Germinal center (tissue), 1 donor: ENCODE measurements around the gene RRN3.
"Not testable (repeated sequence)": the region's sequence is repeated elsewhere in the genome, so short reads cannot be mapped to it uniquely, and the experiment has no call there.

Experiments
- DNase-seq: peaks from one replicate; pipeline ENCODE4 v3.0.0; 2012; ENCODE audit warnings: mixed read lengths, low spot score

The RRN3 gene

DNA sequence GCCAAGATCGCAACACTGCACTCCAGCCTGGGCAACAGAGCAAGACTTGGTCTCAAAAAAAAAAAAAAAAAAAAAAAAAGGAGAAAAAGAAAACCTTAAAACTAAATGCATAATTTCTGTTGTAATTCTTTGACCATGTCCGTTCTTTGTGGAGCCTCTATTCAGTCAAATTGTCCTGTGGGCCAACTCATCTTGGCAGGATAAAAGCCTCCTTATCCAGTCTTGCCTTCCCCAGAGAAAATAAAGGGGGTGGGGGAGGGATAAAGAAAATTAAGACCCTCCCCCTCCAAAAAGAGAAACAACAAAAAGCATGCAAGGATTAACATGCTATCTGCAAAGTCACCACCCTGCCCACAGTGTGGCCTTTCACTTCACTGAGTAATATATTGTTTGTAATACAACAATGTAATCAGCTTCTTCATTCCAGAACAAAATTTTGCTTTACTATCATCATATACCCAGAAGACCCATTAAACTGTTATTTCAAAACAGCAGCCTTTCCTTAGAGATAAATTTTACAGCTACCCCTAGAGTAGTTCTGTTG, 5.4 kb upstream of the RRN3 start:
- DNase-seq = not testable (repeated sequence)

DNA sequence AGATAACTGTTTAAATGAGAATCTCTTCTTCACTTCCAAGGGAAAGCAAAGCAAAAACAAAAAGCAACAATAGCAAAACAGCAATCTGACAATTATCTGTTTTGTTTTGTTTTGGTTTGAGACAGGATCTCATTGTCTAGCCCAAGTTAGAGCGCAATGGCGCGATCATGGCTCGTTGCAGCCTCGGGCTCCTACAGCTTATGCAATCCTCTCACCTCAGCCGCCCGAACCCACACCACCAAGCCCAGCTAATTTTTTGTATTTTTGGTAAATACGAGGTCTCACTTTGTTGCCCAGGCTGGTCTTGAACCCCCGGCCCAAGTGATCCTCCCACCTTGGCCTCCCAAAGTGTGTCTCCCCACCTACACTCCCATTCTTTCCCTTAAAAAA, 2.5 kb upstream of the RRN3 start:
- not testable (repeated sequence) for DNase-seq

DNA sequence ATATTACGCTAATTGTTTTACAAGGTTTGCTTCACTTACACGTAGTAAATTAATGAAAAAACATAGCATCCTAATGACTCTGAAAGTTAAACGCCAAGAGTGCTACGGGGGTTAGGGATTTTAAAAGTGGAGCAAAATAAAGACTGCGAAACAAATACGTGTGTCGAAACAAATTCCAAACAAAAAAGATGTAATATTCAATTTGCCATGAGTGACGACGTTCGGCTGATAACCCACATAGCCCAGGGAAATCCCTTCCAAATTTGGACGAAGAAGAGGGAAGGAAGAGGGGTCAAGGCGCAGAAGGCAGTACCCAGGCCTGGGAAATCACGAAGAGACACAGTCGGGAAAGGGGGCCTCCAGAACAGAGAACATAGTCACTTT, 509 bp downstream of the RRN3 start:
- DNase-seq = not testable (repeated sequence)

DNA sequence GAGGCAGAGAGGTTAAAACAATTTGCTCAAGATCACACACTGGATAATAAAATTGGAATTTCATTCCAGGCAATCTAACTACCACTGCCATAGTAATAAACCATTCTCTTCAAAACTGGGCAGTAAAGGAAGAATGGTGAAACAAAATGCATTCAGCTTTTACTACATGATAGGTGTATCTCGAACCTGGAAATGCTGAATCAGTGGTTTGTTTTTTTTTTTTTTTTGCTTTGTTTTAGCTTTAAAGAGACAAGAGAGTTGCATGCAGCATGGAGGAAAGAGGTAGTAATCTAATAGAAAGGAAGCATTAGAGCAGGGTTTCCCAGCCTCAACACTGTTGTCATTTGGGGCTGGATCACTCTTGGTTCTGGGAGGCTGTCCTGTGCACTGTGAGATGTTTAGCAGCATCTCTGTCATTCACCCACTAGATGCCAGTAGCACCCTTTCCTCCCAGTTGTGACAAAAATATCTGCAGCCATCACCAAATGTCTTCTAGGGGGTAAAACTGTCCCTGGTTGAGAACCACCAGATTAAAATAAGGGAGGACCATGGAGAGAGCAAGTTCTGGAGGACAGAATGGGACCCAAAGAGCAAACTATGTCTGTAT, 3.3 kb downstream of the RRN3 start:
- DNase-seq = not testable (repeated sequence)

DNA sequence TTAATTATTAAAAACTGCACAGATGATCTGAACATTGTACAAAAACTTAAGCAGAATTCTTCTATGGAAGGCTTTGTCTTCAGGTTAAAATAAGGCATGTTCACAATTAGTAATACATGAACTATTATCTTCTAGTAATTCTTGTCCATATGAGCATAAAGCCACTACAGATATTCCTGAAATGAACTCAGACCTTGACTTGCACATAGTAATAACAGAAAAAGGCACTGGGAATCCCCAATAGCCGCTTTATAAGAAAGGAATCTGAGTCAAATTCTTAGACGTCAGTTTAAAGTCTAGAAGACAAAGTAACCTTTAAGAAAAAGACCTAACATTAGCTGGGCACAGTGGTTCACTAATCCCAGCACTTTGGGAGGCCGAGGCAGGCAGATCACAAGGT, 11.3 kb downstream of the RRN3 start:
- not testable (repeated sequence) for DNase-seq

DNA sequence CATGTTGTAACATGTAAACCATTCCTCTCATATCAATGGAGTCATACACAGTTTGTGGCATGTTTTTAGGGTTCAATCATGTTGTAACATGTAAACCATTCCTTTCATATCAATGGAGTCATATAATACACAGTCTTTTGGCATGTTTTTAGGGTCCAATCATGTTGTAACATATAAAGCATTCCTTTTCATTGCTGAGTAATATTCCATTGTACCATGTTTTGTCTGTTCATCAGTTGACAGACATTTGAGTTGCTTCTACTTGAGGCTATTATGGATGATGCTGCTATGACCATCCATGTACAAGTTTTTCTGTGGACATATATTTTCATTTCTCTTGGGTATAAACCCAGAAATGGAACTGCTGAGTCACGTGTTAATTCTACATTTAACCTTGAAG, 13.2 kb downstream of the RRN3 start:
- DNase-seq = not testable (repeated sequence)

DNA sequence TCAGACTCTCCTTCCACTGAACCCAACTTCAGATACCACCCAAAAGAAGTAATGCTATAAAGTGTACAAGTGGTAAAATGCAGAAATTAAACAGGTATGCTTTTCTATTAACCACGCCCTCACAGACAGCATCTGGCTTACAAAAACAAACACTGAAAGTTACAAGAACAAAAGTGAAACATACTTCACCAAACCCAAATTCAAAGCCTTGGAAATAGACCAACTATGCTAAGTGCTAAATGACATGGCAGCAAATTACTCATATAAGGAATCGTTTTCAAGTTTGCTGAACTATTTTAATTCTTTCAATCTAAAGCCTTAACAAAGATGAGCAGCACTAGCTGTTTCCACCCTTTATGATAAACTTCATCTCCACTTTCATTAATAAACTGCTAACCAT, 17.9 kb downstream of the RRN3 start:
- DNase-seq = not testable (repeated sequence)

DNA sequence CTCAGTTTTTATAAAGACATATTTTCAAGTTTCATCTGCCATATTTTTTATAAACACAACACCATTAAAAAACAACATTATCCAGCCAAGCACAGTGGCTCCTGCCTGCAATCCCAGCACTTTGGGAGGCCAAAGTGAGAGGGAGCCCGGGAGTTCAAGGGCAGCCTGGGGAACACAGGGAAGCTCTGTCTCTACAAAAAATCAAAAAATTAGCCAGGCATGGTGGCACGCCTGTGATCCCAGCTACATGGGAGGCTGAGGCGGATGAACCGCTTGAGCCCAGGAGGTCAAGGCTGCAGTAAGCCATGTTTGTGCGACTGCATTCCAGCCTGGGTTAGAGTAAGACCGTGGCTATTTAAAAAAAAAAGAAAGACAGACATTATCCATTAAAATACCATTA, 21.0 kb downstream of the RRN3 start:
- DNase-seq = no peak

DNA sequence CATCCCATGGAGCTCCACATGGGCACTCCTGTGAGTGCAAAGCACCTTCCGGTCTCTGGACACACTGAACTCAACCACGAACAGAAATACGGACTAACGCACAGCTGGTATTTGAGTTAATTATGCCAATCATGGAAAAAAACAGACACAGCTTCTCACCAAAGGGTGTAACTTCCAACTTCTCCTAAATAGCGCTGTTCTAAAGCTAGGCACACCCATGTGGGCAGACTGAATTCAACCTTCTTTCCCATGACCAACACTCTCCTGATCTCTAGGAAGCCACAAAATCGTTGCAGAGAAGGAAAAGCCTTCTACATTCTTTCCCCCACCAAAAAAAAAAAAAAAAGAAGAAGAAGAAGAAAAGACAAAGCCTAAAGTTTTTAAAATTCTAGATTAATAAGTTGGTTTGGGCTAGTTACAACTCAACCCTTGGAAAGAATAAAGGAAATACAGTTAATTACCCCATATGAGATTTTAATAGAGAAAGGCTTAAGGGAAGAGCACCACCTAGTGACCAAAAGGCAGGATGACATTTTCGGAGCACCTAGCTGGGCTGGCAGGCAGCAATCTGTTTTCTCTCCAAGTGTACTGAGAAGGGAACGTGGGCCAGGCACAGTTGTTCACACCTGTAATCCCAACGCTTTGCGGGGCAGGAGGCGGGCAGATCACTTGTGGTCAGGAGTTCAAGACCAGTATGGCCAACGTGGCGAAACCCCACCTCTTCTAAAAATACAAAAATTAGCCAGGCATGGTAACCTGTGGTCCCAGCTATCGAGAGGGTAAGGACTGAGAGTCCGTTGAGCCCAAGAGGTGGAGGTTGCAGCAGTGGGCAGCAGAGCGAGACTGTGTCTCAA, 21.9 kb downstream of the RRN3 start:
- DNase-seq = not testable (repeated sequence)

DNA sequence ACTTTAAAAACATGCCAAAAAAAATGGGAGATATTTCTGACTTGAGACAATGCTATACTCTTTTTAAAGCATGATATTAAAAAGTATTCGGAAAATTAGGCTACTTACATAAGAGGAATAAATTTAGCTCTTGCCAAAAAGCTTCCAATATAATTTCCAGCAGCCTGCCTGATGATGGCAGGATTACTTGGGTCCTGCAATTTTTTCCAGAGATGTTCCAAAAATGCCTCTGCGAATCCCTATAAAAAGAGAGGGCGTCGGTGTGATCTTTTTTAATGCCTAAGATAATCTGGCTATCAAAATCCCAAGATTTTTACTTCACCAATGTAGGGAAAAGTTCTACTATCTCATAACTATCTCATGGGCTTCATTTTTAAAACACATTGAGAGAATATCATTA, 23.1 kb downstream of the RRN3 start:
- not testable (repeated sequence) for DNase-seq

DNA sequence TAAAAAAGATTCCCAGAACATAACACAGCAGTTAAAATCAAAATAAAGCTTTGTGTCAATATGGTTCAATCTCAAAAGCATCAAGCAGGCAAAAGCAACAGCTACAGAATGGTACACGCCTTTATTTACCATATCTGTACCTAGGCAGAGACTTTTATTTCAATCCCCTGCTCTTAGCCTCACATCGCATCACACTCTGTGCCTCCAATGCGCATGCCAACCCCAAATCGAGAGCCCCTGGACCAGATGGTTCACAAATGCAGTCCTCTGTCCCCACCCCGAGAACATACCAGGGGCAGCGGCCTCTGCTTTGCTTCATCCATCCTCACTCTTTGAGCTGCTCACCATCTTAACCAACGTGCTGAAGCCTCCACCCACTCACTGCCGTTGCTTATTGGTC, 27.4 kb downstream of the RRN3 start:
- DNase-seq = not testable (repeated sequence)

DNA sequence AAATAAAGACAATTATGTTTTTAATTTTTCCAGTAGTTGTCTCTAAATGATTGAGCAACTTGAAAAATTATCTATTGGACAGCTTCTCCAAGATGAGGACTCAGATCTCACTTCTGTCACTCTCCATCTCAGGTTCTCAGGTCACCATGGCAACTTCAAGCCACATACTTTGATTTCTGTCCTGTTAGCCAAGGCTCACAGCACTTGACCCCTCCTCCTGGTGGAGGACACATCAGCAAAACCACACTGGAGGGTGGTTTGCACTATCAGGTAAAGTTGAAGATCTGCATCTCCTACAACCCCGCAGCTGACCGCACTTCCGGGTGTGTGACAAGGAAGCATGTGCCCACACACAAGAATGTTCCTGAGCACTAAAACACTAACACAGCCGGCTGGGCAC, 28.1 kb downstream of the RRN3 start:
- DNase-seq = not testable (repeated sequence)

DNA sequence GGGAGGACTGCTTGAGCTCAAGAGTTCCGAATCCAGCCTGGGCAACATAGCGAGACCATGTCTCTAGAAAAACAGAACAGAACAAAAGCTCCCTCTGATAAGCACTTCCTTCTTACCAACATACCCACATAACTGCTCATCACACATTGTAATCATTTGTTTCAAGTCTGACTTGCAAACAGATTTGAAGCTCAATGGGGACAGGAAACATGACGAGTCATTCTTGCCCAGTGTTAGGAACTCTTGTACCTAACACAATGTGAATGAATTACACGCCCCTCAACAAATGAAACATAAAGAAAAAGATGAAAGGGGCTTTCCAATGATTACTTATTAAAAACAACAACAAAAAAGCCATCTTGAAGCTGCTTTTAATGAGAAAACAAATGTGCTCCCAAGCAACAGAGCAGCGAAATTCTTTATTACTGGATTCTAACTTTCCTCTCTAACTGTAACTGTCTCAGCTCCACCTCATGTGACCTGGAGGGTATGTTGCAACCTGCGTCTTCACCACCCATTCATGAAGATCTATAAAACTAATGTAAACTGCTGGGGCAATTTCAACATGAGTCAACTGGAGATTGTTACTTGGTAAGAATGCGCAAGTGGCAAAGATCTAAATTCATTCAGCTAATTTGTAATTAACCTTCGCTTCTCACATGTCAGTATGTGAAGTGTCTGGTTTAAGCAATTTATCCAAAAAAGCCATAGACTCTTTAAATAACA, 31.8 kb downstream of the RRN3 start:
- DNase-seq = not testable (repeated sequence)

DNA sequence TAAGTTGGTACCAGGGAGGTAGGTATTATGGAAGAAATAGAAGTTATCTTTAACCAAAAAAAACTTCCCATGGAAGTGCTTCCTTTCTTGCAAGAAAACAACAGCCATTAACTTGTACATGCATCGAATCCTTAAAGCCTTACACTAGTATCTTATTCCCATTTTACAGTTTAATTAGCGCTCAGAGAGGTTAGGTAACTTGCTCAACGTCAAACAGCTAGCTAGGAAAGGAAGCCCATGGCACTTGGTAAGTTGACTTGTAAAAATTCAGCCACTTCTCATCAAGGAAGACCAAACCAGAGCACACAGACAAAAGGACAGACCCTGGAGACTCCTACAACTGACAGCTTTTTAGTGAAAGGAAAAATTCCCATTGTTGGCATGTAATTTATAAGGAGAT, 34.7 kb downstream of the RRN3 start:
- DNase-seq = no peak

DNA sequence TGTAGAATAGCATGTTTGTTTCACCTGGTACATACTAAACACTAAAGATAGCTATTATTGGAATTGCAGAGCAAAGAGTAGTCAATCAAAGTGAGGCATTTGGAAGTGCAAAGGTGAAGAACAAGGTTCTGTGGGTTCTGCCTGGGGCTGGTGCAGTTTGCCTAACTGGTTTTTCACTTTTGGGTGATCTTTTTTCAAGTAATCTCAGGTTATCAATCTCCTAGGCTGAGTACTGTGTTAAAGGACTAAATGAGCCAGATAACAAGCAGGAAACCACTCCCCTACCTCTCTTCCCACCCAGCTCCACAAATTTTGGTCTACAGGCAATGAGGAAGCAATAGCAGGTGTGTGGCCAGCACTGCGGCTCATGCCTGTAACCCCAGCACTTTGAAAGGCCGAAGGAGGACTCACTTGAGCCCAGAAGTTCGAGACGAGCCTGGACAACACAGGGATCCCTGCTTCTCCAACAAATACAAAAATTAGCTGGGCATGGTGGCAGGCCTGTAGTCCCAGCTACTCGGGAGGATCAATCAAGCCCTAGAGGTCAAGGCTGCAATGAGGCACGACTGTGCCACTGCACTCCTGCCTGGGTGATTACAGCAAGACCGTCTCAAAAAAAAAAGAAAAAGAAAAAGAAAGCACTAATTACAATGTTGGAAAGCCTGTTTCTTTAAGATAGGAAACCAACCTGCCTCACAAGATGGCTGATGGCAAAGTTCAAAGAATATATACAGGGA, 36.2 kb downstream of the RRN3 start:
- DNase-seq = no peak

DNA sequence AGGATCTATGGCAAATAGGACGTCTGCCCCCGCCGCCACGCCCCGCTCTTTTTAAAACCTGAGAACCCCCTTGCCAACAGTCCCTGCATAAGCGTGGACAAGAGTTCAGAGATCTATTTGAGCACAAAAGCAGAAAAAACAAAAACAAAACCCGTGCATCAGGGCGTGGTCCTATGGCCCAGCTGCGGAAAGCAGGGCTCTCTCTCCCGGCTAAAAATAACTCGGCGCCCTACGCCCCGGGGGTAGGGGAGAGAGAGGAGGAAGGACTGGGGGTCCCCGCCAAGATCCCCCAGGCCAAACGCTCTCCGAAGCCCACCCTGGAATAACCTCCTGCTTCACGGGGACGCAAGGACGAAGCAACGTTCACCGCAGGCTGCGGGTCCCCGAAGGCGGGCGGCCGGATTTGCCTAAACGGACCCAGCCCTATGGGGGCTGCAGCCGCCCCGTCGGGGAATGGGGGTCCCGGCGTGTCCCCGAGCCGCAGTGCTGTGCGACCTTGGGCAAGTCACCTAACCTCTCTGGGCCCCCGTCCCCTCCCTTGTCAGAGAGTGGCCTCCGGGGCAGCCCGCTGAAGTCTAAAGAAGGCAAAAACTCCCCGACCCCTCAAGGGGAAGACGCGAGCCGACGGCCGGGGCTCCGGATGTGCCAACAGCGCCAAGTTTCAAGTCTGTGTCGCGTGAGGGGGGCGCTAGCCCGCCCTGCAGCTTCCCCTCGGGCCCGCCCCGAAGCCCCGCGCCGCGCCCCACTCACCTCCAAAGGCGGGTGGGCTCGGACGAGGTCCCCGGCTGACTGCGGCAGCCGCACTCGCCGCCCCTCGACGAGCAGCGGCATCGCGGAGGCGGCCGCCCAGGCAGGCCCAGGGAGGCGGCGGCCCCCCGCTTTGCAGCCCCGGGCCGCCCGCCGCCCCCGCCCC, 38.7 kb downstream of the RRN3 start:
- peak; percentile 83 for DNase-seq

DNA sequence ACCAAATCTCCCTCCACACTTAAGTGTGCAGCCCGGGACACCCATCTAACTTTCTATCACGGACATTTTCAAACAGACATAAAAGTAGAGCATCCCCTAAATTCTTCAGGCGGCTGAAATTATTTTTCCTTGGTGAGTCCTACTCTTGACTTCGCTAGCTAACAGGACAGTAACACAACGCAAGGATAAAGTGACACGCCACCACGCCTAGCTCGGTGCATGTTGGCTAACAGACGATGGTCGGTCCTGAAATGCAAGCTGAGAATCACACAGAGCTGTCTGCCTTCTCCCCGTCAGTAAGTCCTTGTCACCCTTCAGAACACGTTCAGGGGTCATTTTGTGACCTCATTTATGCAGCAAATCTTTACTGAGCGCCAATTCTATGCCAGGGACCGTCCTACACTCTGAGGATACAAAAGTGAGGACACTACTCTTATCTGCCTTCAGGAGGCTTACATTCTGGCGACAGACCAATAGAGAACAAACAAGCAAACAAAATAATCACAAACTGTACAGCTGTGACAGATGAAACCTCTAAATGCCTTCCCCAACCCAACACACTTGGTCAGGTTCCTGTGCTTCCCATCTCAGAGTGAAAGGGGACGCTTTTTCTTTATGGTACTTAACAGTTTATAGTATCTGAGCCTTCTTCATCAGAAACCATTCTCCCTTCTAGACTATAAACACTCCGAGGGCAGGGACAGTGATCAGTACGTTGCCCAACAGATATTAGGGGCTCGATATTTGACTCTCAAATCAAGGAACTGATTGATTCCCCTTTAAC, 39.5 kb downstream of the RRN3 start:
- DNase-seq = no peak

DNA sequence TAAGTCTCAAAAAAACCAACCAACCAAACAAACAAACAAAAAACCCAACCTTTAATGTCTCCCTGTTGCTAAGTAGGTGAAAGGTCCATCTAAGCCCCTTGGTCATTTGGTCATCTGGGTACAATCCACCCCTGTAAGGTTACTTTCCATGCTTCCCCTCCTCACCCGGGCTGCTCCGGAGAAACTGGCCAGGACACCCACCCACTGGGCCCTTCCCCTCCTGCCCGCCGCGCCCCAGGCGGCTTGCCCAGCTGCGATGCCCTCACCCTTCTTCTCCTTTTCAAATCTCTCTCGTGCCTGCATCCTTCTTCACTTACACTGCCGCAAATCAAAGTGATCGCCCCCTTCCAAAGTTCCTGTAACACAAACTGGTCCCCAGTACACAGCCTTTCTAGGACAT, 40.2 kb downstream of the RRN3 start:
- DNase-seq = no peak

DNA sequence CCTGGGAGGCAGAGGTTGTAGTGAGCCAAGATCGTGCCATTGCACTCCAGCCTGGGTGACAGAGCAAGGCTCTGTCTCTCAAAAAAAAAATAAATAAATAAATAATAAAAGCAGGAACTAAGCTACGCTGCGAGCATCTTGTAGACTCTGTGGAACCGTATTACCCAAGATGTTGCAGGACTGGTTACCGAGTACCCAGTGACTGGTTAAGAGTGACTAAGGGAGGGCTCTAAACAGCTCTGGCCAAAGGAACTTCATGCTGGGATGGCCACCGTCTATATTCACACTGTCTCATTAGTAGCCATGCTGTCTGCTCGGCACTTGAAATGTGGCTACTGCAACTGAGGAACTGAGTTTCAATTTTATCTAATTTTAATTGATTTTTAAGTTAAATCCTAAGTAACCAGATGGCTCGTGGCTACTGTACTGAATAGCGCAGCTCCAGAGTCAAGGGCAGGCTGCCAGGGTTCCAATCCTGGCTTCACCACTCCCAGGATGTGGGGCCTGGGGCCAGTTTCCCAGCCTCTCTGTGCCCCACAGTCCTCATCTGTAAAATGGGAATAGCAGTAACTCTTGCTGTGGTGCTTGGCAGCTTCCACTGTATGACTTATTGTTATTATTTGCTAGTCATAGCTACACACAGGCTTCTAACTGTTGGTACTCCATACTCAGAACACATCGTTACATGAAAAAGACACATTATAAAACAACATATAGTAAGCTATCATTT, 41.2 kb downstream of the RRN3 start:
- DNase-seq = no peak
